ENCODE measurements around the gene PCGF2.
"Not testable (repeated sequence)": the region's sequence is repeated elsewhere in the genome, so short reads cannot be mapped to it uniquely, and the experiment has no call there.

The PCGF2 gene

DNA sequence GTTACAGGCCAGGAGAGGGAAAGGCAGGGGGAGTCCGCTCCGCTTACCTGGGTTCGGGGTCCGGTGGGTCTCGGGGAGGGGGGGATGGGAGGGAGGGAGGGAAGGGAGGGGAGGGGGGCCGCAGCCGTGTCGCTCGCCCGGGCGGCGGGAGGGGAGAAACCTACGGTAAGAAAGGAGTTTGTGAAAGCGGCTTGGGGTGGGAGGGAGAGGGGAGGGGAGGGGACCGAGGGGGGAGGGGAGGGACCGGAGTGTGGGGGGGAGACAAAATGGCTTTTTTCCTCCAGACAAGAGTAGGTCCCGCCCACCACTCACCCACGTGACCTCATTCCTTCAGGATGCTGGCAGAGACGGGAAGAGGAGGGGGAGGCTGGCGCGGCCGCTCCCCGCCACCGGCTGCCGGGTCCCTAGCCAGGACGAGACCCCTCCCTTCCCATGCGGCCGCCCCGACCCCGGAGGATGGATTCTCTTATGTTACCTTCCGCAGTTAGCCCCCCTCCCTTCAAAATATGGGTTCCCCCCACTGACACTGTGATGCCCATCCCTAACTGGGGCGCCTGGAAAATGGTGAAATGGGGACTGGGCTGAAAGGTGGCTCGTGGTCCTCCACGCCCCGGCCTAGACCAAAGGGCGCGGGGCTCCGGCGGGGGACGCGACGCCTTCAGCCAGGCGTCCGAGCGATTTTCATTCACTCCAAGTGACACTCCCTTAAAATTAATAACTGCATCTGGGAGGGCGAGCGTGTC lies at the start of gene PCGF2:
Gene PCGF2, minus strand, starts transcription at position 188 of the 743 bp plus-strand sequence. CDS start 7,934 bp downstream, outside the sequence.
- H3K27ac ChIP-seq (ENCODE audit: low read length) = peak within 1 kb of the TSS; percentile 51
- peaks cover 10% of the 10 kb centered on the region for H3K27me3 ChIP-seq (ENCODE audit: low read depth, low read length)
- H3K36me3 ChIP-seq (ENCODE audit: control insufficient read depth in 1 of 2, insufficient read depth in 2 of 2, low read length in 2 of 2) = no peaks in the 10 kb centered on the region
- peaks cover 9 to 66% of the 10 kb centered on the region in 2 donors for H3K4me1 ChIP-seq (ENCODE audit: control insufficient read depth in 1 of 2, insufficient read depth in 2 of 2, low read length in 2 of 2)
- no peaks in the 10 kb centered on the region for H3K9me3 ChIP-seq (ENCODE audit: control insufficient read depth in 1 of 2, low read length in 2 of 2)
- H3K4me3 ChIP-seq (ENCODE audit: low read depth in 1 of 2, low read length in 2 of 2) = peak within 1 kb of the TSS; percentile 59 to 89

GRCh38 chr17:38797828-38798227 lies 49.7 kb upstream of the PCGF2 start:
- H3K4me3 ChIP-seq (ENCODE audit: low read depth in 1 of 2, low read length in 2 of 2) = peak overlapping the region; percentile 88 to 97

GRCh38 chr17:38797158-38797490 lies 49.0 kb upstream of the PCGF2 start:
- H3K4me3 ChIP-seq (ENCODE audit: low read depth in 1 of 2, low read length in 2 of 2) = peak overlapping the region in 1 of 2 donors; percentile 97
- no peak overlapping the region for H3K27ac ChIP-seq (ENCODE audit: low read length)
- H3K36me3 ChIP-seq (ENCODE audit: control insufficient read depth in 1 of 2, insufficient read depth in 2 of 2, low read length in 2 of 2) = peaks cover 7 to 18% of the 10 kb centered on the region in 2 donors
- peaks cover 18 to 27% of the 10 kb centered on the region in 2 donors for H3K4me1 ChIP-seq (ENCODE audit: control insufficient read depth in 1 of 2, insufficient read depth in 2 of 2, low read length in 2 of 2)
- no peaks in the 10 kb centered on the region for H3K9me3 ChIP-seq (ENCODE audit: control insufficient read depth in 1 of 2, low read length in 2 of 2)
- no peaks in the 10 kb centered on the region for H3K27me3 ChIP-seq (ENCODE audit: low read depth, low read length)

More at GRCh38 chr17:38797828-38798227, 49.7 kb upstream of the PCGF2 start:
- no peaks in the 10 kb centered on the region for H3K27me3 ChIP-seq (ENCODE audit: low read depth, low read length)
- H3K36me3 ChIP-seq (ENCODE audit: control insufficient read depth in 1 of 2, insufficient read depth in 2 of 2, low read length in 2 of 2) = peaks cover 14 to 21% of the 10 kb centered on the region in 2 donors
- no peaks in the 10 kb centered on the region for H3K9me3 ChIP-seq (ENCODE audit: control insufficient read depth in 1 of 2, low read length in 2 of 2)
- peak overlapping the region; percentile 50 for H3K27ac ChIP-seq (ENCODE audit: low read length)
- peaks cover 18 to 27% of the 10 kb centered on the region in 2 donors for H3K4me1 ChIP-seq (ENCODE audit: control insufficient read depth in 1 of 2, insufficient read depth in 2 of 2, low read length in 2 of 2)

GRCh38 chr17:38796451-38797157 lies 48.5 kb upstream of the PCGF2 start:
- Histone ChIP-seq H3K4me1 (ENCODE audit: control insufficient read depth in 1 of 2, insufficient read depth in 2 of 2, low read length in 2 of 2) (peaks cover 18 to 27% of the 10 kb centered on the region in 2 donors), H3K27me3 (ENCODE audit: low read depth, low read length) (no peaks in the 10 kb centered on the region), H3K4me3 (ENCODE audit: low read depth in 1 of 2, low read length in 2 of 2) (no peak overlapping the region), H3K27ac (ENCODE audit: low read length) (no peak overlapping the region), H3K36me3 (ENCODE audit: control insufficient read depth in 1 of 2, insufficient read depth in 2 of 2, low read length in 2 of 2) (peaks cover 2 to 14% of the 10 kb centered on the region in 2 donors), H3K9me3 (ENCODE audit: control insufficient read depth in 1 of 2, low read length in 2 of 2) (no peaks in the 10 kb centered on the region)

- H3K27me3 ChIP-seq (ENCODE audit: low read depth, low read length) = no peaks in the 10 kb centered on the region
- peaks cover 0 to 5% of the 10 kb centered on the region in 2 donors for H3K36me3 ChIP-seq (ENCODE audit: control insufficient read depth in 1 of 2, insufficient read depth in 2 of 2, low read length in 2 of 2)
- H3K27ac ChIP-seq (ENCODE audit: low read length) = no peak overlapping the region
- H3K4me3 ChIP-seq (ENCODE audit: low read depth in 1 of 2, low read length in 2 of 2) = no peak overlapping the region
- peaks cover 18 to 22% of the 10 kb centered on the region in 2 donors for H3K4me1 ChIP-seq (ENCODE audit: control insufficient read depth in 1 of 2, insufficient read depth in 2 of 2, low read length in 2 of 2)
- no peaks in the 10 kb centered on the region for H3K9me3 ChIP-seq (ENCODE audit: control insufficient read depth in 1 of 2, low read length in 2 of 2)
Observed at GRCh38 chr17:38794221-38794620, 46.1 kb upstream of the PCGF2 start.

GRCh38 chr17:38791162-38791561 lies 43.0 kb upstream of the PCGF2 start:
- no peaks in the 10 kb centered on the region for H3K27me3 ChIP-seq (ENCODE audit: low read depth, low read length)
- peaks cover 5 to 13% of the 10 kb centered on the region in 2 donors for H3K36me3 ChIP-seq (ENCODE audit: control insufficient read depth in 1 of 2, insufficient read depth in 2 of 2, low read length in 2 of 2)
- H3K27ac ChIP-seq (ENCODE audit: low read length) = no peak overlapping the region
- no peak overlapping the region for H3K4me3 ChIP-seq (ENCODE audit: low read depth in 1 of 2, low read length in 2 of 2)
- H3K9me3 ChIP-seq (ENCODE audit: control insufficient read depth in 1 of 2, low read length in 2 of 2) = no peaks in the 10 kb centered on the region
- H3K4me1 ChIP-seq (ENCODE audit: control insufficient read depth in 1 of 2, insufficient read depth in 2 of 2, low read length in 2 of 2) = no peaks in the 10 kb centered on the region

- H3K27me3 ChIP-seq (ENCODE audit: low read depth, low read length); H3K4me1 ChIP-seq (ENCODE audit: control insufficient read depth in 1 of 2, insufficient read depth in 2 of 2, low read length in 2 of 2); H3K9me3 ChIP-seq (ENCODE audit: control insufficient read depth in 1 of 2, low read length in 2 of 2); H3K27ac ChIP-seq (ENCODE audit: low read length); H3K4me3 ChIP-seq (ENCODE audit: low read depth in 1 of 2, low read length in 2 of 2): not testable (repeated sequence)
- H3K36me3 ChIP-seq (ENCODE audit: control insufficient read depth in 1 of 2, insufficient read depth in 2 of 2, low read length in 2 of 2) = peaks cover 13 to 22% of the 10 kb centered on the region in 2 donors
Observed at GRCh38 chr17:38790148-38790707, 42.1 kb upstream of the PCGF2 start.

DNA sequence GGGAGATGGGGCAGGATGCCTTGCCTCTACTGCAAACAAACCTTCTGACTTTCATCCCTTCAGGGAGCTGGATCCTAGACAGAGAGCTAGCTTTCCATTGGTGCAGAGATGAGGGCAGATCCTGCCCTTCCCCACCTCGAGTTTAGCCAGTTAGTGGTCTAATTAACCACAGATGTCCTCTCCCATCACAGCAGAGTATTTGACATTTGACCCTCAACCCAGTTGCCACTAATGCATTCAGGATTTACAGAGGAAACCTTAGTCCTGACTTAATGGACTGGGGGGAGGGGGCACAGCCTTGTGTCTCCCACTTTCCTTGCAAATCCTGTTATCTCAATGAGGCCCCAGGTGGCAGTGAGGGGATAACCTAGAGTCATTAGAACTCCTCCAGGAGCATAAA lies 41.0 kb upstream of the PCGF2 start:
- H3K36me3 ChIP-seq (ENCODE audit: control insufficient read depth in 1 of 2, insufficient read depth in 2 of 2, low read length in 2 of 2) = peaks cover 21 to 31% of the 10 kb centered on the region in 2 donors
- no peak overlapping the region for H3K4me3 ChIP-seq (ENCODE audit: low read depth in 1 of 2, low read length in 2 of 2)

GRCh38 chr17:38787999-38788398 lies 39.9 kb upstream of the PCGF2 start:
- not testable (repeated sequence) for H3K9me3 ChIP-seq (ENCODE audit: control insufficient read depth in 1 of 2, low read length in 2 of 2); H3K4me3 ChIP-seq (ENCODE audit: low read depth in 1 of 2, low read length in 2 of 2); H3K27me3 ChIP-seq (ENCODE audit: low read depth, low read length); H3K27ac ChIP-seq (ENCODE audit: low read length); H3K4me1 ChIP-seq (ENCODE audit: control insufficient read depth in 1 of 2, insufficient read depth in 2 of 2, low read length in 2 of 2)
- H3K36me3 ChIP-seq (ENCODE audit: control insufficient read depth in 1 of 2, insufficient read depth in 2 of 2, low read length in 2 of 2) = peaks cover 29 to 42% of the 10 kb centered on the region in 2 donors

More for the DNA sequence above, 41.0 kb upstream of the PCGF2 start:
- no peaks in the 10 kb centered on the region for H3K9me3 ChIP-seq (ENCODE audit: control insufficient read depth in 1 of 2, low read length in 2 of 2)
- no peaks in the 10 kb centered on the region for H3K4me1 ChIP-seq (ENCODE audit: control insufficient read depth in 1 of 2, insufficient read depth in 2 of 2, low read length in 2 of 2)
- H3K27ac ChIP-seq (ENCODE audit: low read length) = no peak overlapping the region
- no peaks in the 10 kb centered on the region for H3K27me3 ChIP-seq (ENCODE audit: low read depth, low read length)

GRCh38 chr17:38786372-38786771 lies 38.2 kb upstream of the PCGF2 start:
- Histone ChIP-seq H3K36me3 (ENCODE audit: control insufficient read depth in 1 of 2, insufficient read depth in 2 of 2, low read length in 2 of 2) (peaks cover 40 to 52% of the 10 kb centered on the region in 2 donors), H3K4me1 (ENCODE audit: control insufficient read depth in 1 of 2, insufficient read depth in 2 of 2, low read length in 2 of 2) (no peaks in the 10 kb centered on the region)

DNA sequence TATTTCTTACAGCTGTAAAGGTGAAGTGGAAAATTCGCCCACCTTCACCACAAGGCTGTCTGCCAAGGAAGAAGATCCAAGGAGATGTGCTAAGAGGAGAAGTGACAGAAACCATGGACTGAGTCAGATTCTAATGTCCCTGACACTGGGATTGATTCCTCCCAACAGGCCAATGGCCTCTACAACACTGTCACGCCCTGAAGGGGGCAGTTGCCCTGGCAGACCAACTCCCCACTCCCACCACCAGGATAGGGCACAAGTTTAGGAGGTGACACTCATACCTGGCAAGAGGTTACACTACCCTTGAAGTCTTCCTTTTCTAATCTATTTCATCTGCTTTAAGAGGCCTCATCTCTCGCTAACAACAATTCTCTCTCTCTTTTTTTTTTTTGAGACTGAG lies 35.1 kb upstream of the PCGF2 start:
- no peaks in the 10 kb centered on the region for H3K4me1 ChIP-seq (ENCODE audit: control insufficient read depth in 1 of 2, insufficient read depth in 2 of 2, low read length in 2 of 2)
- peaks cover 71 to 83% of the 10 kb centered on the region in 2 donors for H3K36me3 ChIP-seq (ENCODE audit: control insufficient read depth in 1 of 2, insufficient read depth in 2 of 2, low read length in 2 of 2)
- H3K27ac ChIP-seq (ENCODE audit: low read length) = no peak overlapping the region
- no peaks in the 10 kb centered on the region for H3K9me3 ChIP-seq (ENCODE audit: control insufficient read depth in 1 of 2, low read length in 2 of 2)
- no peaks in the 10 kb centered on the region for H3K27me3 ChIP-seq (ENCODE audit: low read depth, low read length)
- H3K4me3 ChIP-seq (ENCODE audit: low read depth in 1 of 2, low read length in 2 of 2) = no peak overlapping the region

More at GRCh38 chr17:38786372-38786771, 38.2 kb upstream of the PCGF2 start:
- H3K9me3 ChIP-seq (ENCODE audit: control insufficient read depth in 1 of 2, low read length in 2 of 2) = no peaks in the 10 kb centered on the region
- no peaks in the 10 kb centered on the region for H3K27me3 ChIP-seq (ENCODE audit: low read depth, low read length)
- no peak overlapping the region for H3K27ac ChIP-seq (ENCODE audit: low read length)
- H3K4me3 ChIP-seq (ENCODE audit: low read depth in 1 of 2, low read length in 2 of 2) = no peak overlapping the region
